Trophoblast cell (in vitro differentiated cells and primary cell): Measurements from ENCODE around the gene FLT4.

ENCODE experiments used
- DNase-seq, 2 donors: peaks; one replicate each; pipeline ENCODE4 v3.0.0-alpha.2; 2016
- H2AFZ ChIP-seq: 2 replicates; pipeline ENCODE4 v1.6.1; 2013; ENCODE audit warnings: low read length, moderate library complexity, mild to moderate bottlenecking; ENCODE audit not compliant: insufficient read depth, poor library complexity
- H2AK5ac ChIP-seq: 2 replicates; pipeline ENCODE4 v1.6.1; 2013; ENCODE audit warnings: mild to moderate bottlenecking, low read length
- H2BK120ac ChIP-seq: 2 replicates; pipeline ENCODE4 v1.6.1; 2013; ENCODE audit warnings: low read length, mild to moderate bottlenecking, moderate library complexity; ENCODE audit not compliant: insufficient read depth, poor library complexity
- H2BK12ac ChIP-seq: 2 replicates; pipeline ENCODE4 v1.6.1; 2013; ENCODE audit warnings: mild to moderate bottlenecking, low read length, moderate library complexity
- H2BK5ac ChIP-seq: 2 replicates; pipeline ENCODE4 v1.6.1; 2013; ENCODE audit warnings: low read length, low read depth, moderate library complexity, mild to moderate bottlenecking; ENCODE audit not compliant: poor library complexity
- H3K14ac ChIP-seq: 2 replicates; pipeline ENCODE4 v1.6.1; 2013; ENCODE audit warnings: mild to moderate bottlenecking, low read length
- H3K18ac ChIP-seq: 2 replicates; pipeline ENCODE4 v1.6.1; 2013; ENCODE audit warnings: mild to moderate bottlenecking, low read length
- H3K23ac ChIP-seq: 2 replicates; pipeline ENCODE4 v1.6.1; 2013; ENCODE audit warnings: low read length
- H3K27ac ChIP-seq: 2 replicates; pipeline ENCODE4 v1.5.1; 2013; ENCODE audit warnings: low read depth, mild to moderate bottlenecking, inconsistent platforms, low read length, moderate library complexity
- H3K27me3 ChIP-seq: 2 replicates; pipeline ENCODE4 v1.6.1; 2013; ENCODE audit warnings: inconsistent platforms, mild to moderate bottlenecking, low read length, moderate library complexity; ENCODE audit not compliant: insufficient read depth
- H3K36me3 ChIP-seq, 2 experiments: 1 replicate in 1 of 2; 2 replicates in 1 of 2; pipeline ENCODE4 v1.6.1; 2013; ENCODE audit warnings: low read length in 2 of 2, mild to moderate bottlenecking in 2 of 2, moderate library complexity in 1 of 2; ENCODE audit not compliant: insufficient read depth in 2 of 2, control insufficient read depth in 1 of 2
- H3K4ac ChIP-seq: 2 replicates; pipeline ENCODE4 v1.6.1; 2013; ENCODE audit warnings: low read depth, mild to moderate bottlenecking, low read length, moderate library complexity
- H3K4me1 ChIP-seq, 2 experiments: 1 replicate in 1 of 2; 2 replicates in 1 of 2; pipeline ENCODE4 v1.6.1; 2013; ENCODE audit warnings: low read length in 2 of 2, mild to moderate bottlenecking in 2 of 2, moderate library complexity in 1 of 2; ENCODE audit not compliant: insufficient read depth in 2 of 2, control insufficient read depth in 1 of 2
- H3K4me2 ChIP-seq: 2 replicates; pipeline ENCODE4 v1.6.1; 2013; ENCODE audit warnings: inconsistent platforms, mild to moderate bottlenecking, low read length, moderate library complexity
- H3K4me3 ChIP-seq: 2 replicates; pipeline ENCODE4 v1.5.1; 2013; ENCODE audit warnings: mild to moderate bottlenecking, low read depth, low read length, inconsistent platforms
- H3K79me1 ChIP-seq: one replicate; pipeline ENCODE4 v1.6.1; 2013; ENCODE audit warnings: low read length
- H3K79me2 ChIP-seq: 2 replicates; pipeline ENCODE4 v1.6.1; 2013; ENCODE audit warnings: low read length, mild to moderate bottlenecking; ENCODE audit not compliant: control insufficient read depth, insufficient read depth, poor library complexity
- H3K9ac ChIP-seq: 2 replicates; pipeline ENCODE4 v1.6.1; 2013; ENCODE audit warnings: mild to moderate bottlenecking, low read length
- H3K9me3 ChIP-seq: 2 replicates; pipeline ENCODE4 v1.6.1; 2013; ENCODE audit warnings: low read depth, mild to moderate bottlenecking, control low read depth, inconsistent platforms, low read length; ENCODE audit not compliant: insufficient read depth
- H4K12ac ChIP-seq: 2 replicates; pipeline ENCODE4 v1.6.1; 2013; ENCODE audit warnings: low read depth, mild to moderate bottlenecking, low read length, moderate library complexity
- H4K8ac ChIP-seq: 2 replicates; pipeline ENCODE4 v1.6.1; 2013; ENCODE audit warnings: low read depth, mild to moderate bottlenecking, low read length, moderate library complexity
- H4K91ac ChIP-seq: one replicate; pipeline ENCODE4 v1.6.1; 2013; ENCODE audit warnings: low read depth, mild to moderate bottlenecking, low read length, moderate library complexity
- WGBS: extraction: QIAGEN DNeasy Blood & Tissue Kit; methylation state at CpG from one replicate; pipeline ENCODE4 v1.1.7; 2013; ENCODE audit warnings: missing lambda C conversion rate; ENCODE audit not compliant: insufficient read length, insufficient coverage; ENCODE audit errors: extremely low coverage; 5-methylcytosine and 5-hydroxymethylcytosine counted together

The FLT4 gene

GRCh38 chr5:180670157-180670556, 20.8 kb upstream of the FLT4 start:
- Histone ChIP-seq H2BK5ac (no peak overlapping the region), H3K4me1 (peaks cover 0 to 3% of the 10 kb centered on the region in 2 experiments), H4K8ac (no peak overlapping the region), H4K12ac (no peak overlapping the region), H3K36me3 (no peaks in the 10 kb centered on the region), H3K27me3 (peaks cover 16% of the 10 kb centered on the region), H2BK120ac (no peak overlapping the region), H3K27ac (no peak overlapping the region), H3K14ac (no peak overlapping the region), H3K9me3 (peaks cover 2% of the 10 kb centered on the region), H3K23ac (no peak overlapping the region), H4K91ac (no peak overlapping the region), H3K9ac (no peak overlapping the region), H2AFZ (no peak overlapping the region), H3K79me1 (no peaks in the 10 kb centered on the region), H3K18ac (no peak overlapping the region), H2BK12ac (no peak overlapping the region), H3K4ac (no peak overlapping the region), H2AK5ac (no peak overlapping the region), H3K79me2 (no peaks in the 10 kb centered on the region), H3K4me3 (no peak overlapping the region), H3K4me2 (no peak overlapping the region)
- DNase-seq, result no peak
- no CpG with 5 or more reads among the region's 3 CpGs for WGBS

- Histone ChIP-seq H4K8ac (no peak overlapping the region), H3K4me1 (peaks cover 0 to 3% of the 10 kb centered on the region in 2 experiments), H3K27me3 (peaks cover 16% of the 10 kb centered on the region), H2BK12ac (no peak overlapping the region), H4K91ac (no peak overlapping the region), H3K14ac (no peak overlapping the region), H3K36me3 (no peaks in the 10 kb centered on the region), H2BK5ac (no peak overlapping the region), H2AFZ (no peak overlapping the region), H4K12ac (no peak overlapping the region), H3K79me2 (no peaks in the 10 kb centered on the region), H3K23ac (no peak overlapping the region), H3K18ac (no peak overlapping the region), H3K4me2 (no peak overlapping the region), H2AK5ac (no peak overlapping the region), H3K27ac (no peak overlapping the region), H3K9me3 (peaks cover 2% of the 10 kb centered on the region), H3K9ac (no peak overlapping the region), H2BK120ac (no peak overlapping the region), H3K4ac (no peak overlapping the region), H3K4me3 (no peak overlapping the region), H3K79me1 (no peaks in the 10 kb centered on the region)
- DNase-seq, result no peak
- WGBS, result no CpG with 5 or more reads among the region's 5 CpGs
Observed at GRCh38 chr5:180669661-180670060, 20.3 kb upstream of the FLT4 start.

- no peak overlapping the region for H4K8ac ChIP-seq
- no peak overlapping the region for H3K4ac ChIP-seq
- H3K4me2 ChIP-seq, result no peak overlapping the region
- H3K4me3 ChIP-seq, result no peak overlapping the region
- no peak overlapping the region for H2AK5ac ChIP-seq
- H3K36me3 ChIP-seq, result no peaks in the 10 kb centered on the region
- H3K9me3 ChIP-seq, result peaks cover 2% of the 10 kb centered on the region
- H3K23ac ChIP-seq, result no peak overlapping the region
- no peaks in the 10 kb centered on the region for H3K79me2 ChIP-seq
- no peak overlapping the region for H3K14ac ChIP-seq
- no peak overlapping the region for H3K18ac ChIP-seq
- no peak overlapping the region for H2BK12ac ChIP-seq
- H2BK5ac ChIP-seq, result no peak overlapping the region
- peaks cover 0 to under 1% of the 10 kb centered on the region in 2 experiments for H3K4me1 ChIP-seq
- DNase-seq, result no peak
- no peak overlapping the region for H3K27ac ChIP-seq
- H2BK120ac ChIP-seq, result no peak overlapping the region
- peaks cover 10% of the 10 kb centered on the region for H3K27me3 ChIP-seq
- H4K91ac ChIP-seq, result no peak overlapping the region
- H4K12ac ChIP-seq, result no peak overlapping the region
- WGBS, result no CpG with 5 or more reads among the region's 17 CpGs
- no peak overlapping the region for H3K9ac ChIP-seq
- no peak overlapping the region for H2AFZ ChIP-seq
- H3K79me1 ChIP-seq, result no peaks in the 10 kb centered on the region
Observed at GRCh38 chr5:180668835-180669596, 19.6 kb upstream of the FLT4 start.

- no peak for DNase-seq
- H3K36me3 ChIP-seq, result no peaks in the 10 kb centered on the region
- no peak overlapping the region for H2AK5ac ChIP-seq
- no peak overlapping the region for H2BK5ac ChIP-seq
- H3K4ac ChIP-seq, result no peak overlapping the region
- H4K12ac ChIP-seq, result no peak overlapping the region
- no peak overlapping the region for H3K9ac ChIP-seq
- no peak overlapping the region for H3K4me2 ChIP-seq
- H3K27ac ChIP-seq, result no peak overlapping the region
- no peaks in the 10 kb centered on the region for H3K27me3 ChIP-seq
- WGBS, result no CpG with 5 or more reads among the region's 10 CpGs
- no peak overlapping the region for H3K18ac ChIP-seq
- no peak overlapping the region for H2AFZ ChIP-seq
- H3K4me3 ChIP-seq, result no peak overlapping the region
- H3K4me1 ChIP-seq, result no peaks in the 10 kb centered on the region
- no peak overlapping the region for H2BK12ac ChIP-seq
- H3K9me3 ChIP-seq, result peaks cover 2% of the 10 kb centered on the region
- H3K79me2 ChIP-seq, result no peaks in the 10 kb centered on the region
- no peaks in the 10 kb centered on the region for H3K79me1 ChIP-seq
- H2BK120ac ChIP-seq, result no peak overlapping the region
- no peak overlapping the region for H4K8ac ChIP-seq
- no peak overlapping the region for H3K14ac ChIP-seq
- H4K91ac ChIP-seq, result no peak overlapping the region
- no peak overlapping the region for H3K23ac ChIP-seq
Observed at GRCh38 chr5:180666812-180667211, 17.4 kb upstream of the FLT4 start.
